ENCODE results near the gene USP54. TPM values are rescaled to one million over a fixed set of nuclear protein-coding genes. Genes with fewer than 3 reads are reported as not detected.
A peak's percentile ranks its signal among the peaks of the same experiment; 100 is the strongest.

USP54 gene
- total and polyA plus RNA-seq, 2 of the 13 experiments (the other 11 are each of a cell fraction or from before 2014, with no cell fraction given), result 18.1 to 25.0 TPM

- TF ChIP-seq SNAPC4 (CRISPR knock-in tag; IDR thresholded peaks at IDR 0.05) (peak; percentile 72), NR2F6 (IDR thresholded peaks at IDR 0.05) (no peak), NR2F6 (CRISPR knock-in tag; IDR thresholded peaks at IDR 0.05) (peak; percentile 18; the same call in 1 of the 2 replicates), KDM5B (CRISPR knock-in tag; IDR thresholded peaks at IDR 0.05; ENCODE audit: borderline replicate concordance) (peak; percentile 61), ZNF232 (CRISPR knock-in tag; IDR thresholded peaks at IDR 0.05; ENCODE audit: borderline replicate concordance) (peak; percentile 81; the same call in 1 of the 2 replicates), ZEB1 (IDR thresholded peaks at IDR 0.05; ENCODE audit: insufficient replicate concordance, low read depth) (no peak), NKX3-1 (CRISPR knock-in tag; IDR thresholded peaks at IDR 0.05) (no peak), USF2 (IDR thresholded peaks at IDR 0.05; ENCODE audit: low read depth, low read length) (no peak), USF2 (CRISPR knock-in tag; IDR thresholded peaks at IDR 0.05; ENCODE audit: borderline replicate concordance) (peak; percentile 49; the same call in 1 of the 2 replicates), ZNF331 (CRISPR knock-in tag; IDR thresholded peaks at IDR 0.05) (no peak; the same call in 1 of the 2 replicates), XBP1 (CRISPR knock-in tag; IDR thresholded peaks at IDR 0.05) (0 out of 2 replicates have a peak, but pooled peaks have one; percentile 38), GLMP (CRISPR knock-in tag; IDR thresholded peaks at IDR 0.05; ENCODE audit: borderline replicate concordance) (no peak), ZBTB10 (CRISPR knock-in tag; IDR thresholded peaks at IDR 0.05; ENCODE audit: borderline replicate concordance) (peak; percentile 41; the same call in 1 of the 2 replicates), ZNF564 (CRISPR knock-in tag; IDR thresholded peaks at IDR 0.05) (peak; percentile 26; the same call in 1 of the 2 replicates), KDM2A (CRISPR knock-in tag; IDR thresholded peaks at IDR 0.05; ENCODE audit: borderline replicate concordance, low read depth) (peak; percentile 45; the same call in 1 of the 2 replicates)
Observed at GRCh38 chr10:73495226-73495883, 95.8 kb downstream of the USP54 start (continued).
